Esophagus squamous epithelium (tissue), 4 donors: ENCODE results near the gene ZNF862.

Source experiments
- POLR2A ChIP-seq, 4 donors: fragments of 450-650 bp; IDR thresholded peaks; one replicate each; pipeline ENCODE4 v1.6.1; 2017; ENCODE audit warnings: antibody characterized with exemption in 4 of 4, mild to moderate bottlenecking in 4 of 4, moderate library complexity in 3 of 4
- TF ChIP-seq, protein P1 (sequence below), 6 experiments: fragments of 450-650 bp in 4 of 6; fragments of 200-600 bp in 2 of 6; sonication (generic) in 2 of 6; IDR thresholded peaks; one replicate each; pipeline ENCODE4 v1.5.1; 2016 to 2019; ENCODE audit warnings: antibody characterized with exemption in 6 of 6, mild to moderate bottlenecking in 4 of 6, moderate library complexity in 4 of 6

DNA sequence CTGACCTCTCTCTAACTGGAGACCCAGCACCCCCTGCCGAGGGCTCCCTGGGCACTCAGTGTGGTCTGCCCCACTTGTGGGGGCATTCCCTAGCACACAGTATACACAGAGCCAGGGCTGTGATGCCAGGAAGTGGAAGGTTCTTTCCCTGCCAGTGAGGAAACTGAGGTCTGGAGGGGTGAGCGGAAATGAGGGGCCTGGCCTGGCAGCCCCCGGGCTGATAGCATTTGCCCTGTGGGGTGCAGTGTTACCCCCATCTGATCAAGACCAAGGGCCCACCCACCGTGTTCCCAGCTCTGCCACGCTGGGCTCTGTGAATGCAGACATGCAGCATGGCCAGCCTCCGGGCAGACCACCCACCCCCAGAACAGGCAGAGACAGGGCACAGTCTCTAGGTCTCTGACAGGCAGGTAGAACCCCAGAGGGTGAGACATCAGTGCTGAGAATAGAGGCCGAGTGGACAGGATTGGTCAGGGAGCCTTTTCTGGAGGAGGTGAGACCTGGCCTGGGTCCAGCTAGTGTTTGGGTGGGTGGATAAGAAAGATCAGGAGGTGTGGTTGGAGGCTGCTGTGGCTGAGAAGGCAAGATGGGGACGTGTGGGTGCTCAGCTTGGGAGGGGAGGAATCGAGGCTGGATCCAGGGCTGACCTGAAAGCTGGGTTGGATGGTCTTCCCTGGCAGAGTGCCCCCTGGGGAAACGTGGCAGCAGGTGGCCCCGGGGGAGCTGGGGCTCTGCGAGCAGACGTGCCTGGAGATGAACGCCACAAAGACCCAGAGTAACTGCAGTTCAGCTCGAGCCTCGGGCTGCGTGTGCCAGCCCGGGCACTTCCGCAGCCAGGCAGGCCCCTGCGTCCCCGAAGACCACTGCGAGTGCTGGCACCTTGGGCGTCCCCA, 10.8 kb upstream of the ZNF862 start:
- TF ChIP-seq, protein P1, sequence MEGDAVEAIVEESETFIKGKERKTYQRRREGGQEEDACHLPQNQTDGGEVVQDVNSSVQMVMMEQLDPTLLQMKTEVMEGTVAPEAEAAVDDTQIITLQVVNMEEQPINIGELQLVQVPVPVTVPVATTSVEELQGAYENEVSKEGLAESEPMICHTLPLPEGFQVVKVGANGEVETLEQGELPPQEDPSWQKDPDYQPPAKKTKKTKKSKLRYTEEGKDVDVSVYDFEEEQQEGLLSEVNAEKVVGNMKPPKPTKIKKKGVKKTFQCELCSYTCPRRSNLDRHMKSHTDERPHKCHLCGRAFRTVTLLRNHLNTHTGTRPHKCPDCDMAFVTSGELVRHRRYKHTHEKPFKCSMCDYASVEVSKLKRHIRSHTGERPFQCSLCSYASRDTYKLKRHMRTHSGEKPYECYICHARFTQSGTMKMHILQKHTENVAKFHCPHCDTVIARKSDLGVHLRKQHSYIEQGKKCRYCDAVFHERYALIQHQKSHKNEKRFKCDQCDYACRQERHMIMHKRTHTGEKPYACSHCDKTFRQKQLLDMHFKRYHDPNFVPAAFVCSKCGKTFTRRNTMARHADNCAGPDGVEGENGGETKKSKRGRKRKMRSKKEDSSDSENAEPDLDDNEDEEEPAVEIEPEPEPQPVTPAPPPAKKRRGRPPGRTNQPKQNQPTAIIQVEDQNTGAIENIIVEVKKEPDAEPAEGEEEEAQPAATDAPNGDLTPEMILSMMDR (IDR thresholded peaks at IDR 0.05), result no peak
- no peak for TF ChIP-seq POLR2A (IDR thresholded peaks at IDR 0.05)
